ENCODE results near the gene HTR3A. TPM values are rescaled to one million over a fixed set of nuclear protein-coding genes. Genes with fewer than 3 reads are reported as not detected.

The HTR3A gene
- total and polyA plus RNA-seq, 2 donors (not counting 1 experiment from before 2014, with no cell fraction given) = not detected

DNA sequence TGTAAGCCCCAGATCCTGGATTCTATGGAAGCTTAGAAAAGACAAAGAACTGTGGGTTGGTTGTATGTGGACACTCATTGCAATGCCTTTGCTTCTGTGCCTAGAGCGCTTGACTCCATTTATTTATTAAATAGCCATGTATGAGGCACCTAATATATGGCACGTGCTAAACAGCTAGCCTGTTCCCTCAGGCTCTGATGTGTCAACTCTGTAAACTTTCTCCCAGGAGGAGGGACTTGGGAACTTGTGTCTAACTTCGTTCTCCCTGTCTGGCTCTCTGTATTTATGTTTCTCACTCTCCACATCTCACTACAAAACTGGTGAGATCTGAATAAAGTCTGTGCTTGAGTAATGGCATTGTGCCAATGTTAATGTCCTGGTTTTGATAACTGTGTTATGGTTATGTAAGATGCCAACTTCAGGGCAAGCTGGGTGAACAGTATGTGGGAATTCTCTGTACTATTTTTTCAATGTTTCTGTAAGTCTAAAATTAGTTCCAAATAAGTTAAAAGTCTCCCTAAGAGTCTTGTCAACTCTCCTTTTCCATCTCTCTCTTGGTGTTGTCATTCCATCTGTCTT, 50.5 kb downstream of the HTR3A start:
- H3K27me3 ChIP-seq (ENCODE audit: control insufficient read depth, insufficient read depth, low read length) = no peaks in the 10 kb centered on the region
- no peak for TF ChIP-seq EZH2 (IDR thresholded peaks at IDR 0.05; ENCODE audit: low read length, missing control alignments)
- TF ChIP-seq, protein P1, sequence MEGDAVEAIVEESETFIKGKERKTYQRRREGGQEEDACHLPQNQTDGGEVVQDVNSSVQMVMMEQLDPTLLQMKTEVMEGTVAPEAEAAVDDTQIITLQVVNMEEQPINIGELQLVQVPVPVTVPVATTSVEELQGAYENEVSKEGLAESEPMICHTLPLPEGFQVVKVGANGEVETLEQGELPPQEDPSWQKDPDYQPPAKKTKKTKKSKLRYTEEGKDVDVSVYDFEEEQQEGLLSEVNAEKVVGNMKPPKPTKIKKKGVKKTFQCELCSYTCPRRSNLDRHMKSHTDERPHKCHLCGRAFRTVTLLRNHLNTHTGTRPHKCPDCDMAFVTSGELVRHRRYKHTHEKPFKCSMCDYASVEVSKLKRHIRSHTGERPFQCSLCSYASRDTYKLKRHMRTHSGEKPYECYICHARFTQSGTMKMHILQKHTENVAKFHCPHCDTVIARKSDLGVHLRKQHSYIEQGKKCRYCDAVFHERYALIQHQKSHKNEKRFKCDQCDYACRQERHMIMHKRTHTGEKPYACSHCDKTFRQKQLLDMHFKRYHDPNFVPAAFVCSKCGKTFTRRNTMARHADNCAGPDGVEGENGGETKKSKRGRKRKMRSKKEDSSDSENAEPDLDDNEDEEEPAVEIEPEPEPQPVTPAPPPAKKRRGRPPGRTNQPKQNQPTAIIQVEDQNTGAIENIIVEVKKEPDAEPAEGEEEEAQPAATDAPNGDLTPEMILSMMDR (conservative IDR thresholded peaks at IDR 0.05 in 1 of 2, IDR thresholded peaks at IDR 0.05 in 1 of 2; ENCODE audit: low read depth in 1 of 2, low read length in 2 of 2) = no peak
- H2AFZ ChIP-seq (ENCODE audit: low read length) = no peak overlapping the region
- no peak for DNase-seq (ENCODE audit: low read depth in 2 of 2)
- H3K4me3 ChIP-seq (replicated peaks in 1 of 4; ENCODE audit: control extremely low read depth in 1 of 4, insufficient read depth in 1 of 4, low read depth in 3 of 4, low read length in 4 of 4) = no peak overlapping the region
- H3K27ac ChIP-seq (ENCODE audit: insufficient read depth, low read length) = no peak overlapping the region
- H3K4me1 ChIP-seq (ENCODE audit: control insufficient read depth, extremely low read depth, insufficient read depth, low read length) = no peaks in the 10 kb centered on the region
- H4K20me1 ChIP-seq (ENCODE audit: control insufficient read depth, extremely low read depth, insufficient read depth, low read length) = no peaks in the 10 kb centered on the region
- H3K4me2 ChIP-seq (ENCODE audit: extremely low read depth, insufficient read depth, low read length) = no peak overlapping the region
- no peaks in the 10 kb centered on the region for H3K36me3 ChIP-seq (ENCODE audit: control insufficient read depth, insufficient read depth, low read length)
- no peaks in the 10 kb centered on the region for H3K79me2 ChIP-seq (ENCODE audit: control insufficient read depth, insufficient read depth, low read length)
- no peaks in the 10 kb centered on the region for H3K9me3 ChIP-seq (ENCODE audit: control insufficient read depth, insufficient read depth, low read depth, low read length)
- no peak overlapping the region for H3K9ac ChIP-seq (ENCODE audit: insufficient read depth, low read length)

DNA sequence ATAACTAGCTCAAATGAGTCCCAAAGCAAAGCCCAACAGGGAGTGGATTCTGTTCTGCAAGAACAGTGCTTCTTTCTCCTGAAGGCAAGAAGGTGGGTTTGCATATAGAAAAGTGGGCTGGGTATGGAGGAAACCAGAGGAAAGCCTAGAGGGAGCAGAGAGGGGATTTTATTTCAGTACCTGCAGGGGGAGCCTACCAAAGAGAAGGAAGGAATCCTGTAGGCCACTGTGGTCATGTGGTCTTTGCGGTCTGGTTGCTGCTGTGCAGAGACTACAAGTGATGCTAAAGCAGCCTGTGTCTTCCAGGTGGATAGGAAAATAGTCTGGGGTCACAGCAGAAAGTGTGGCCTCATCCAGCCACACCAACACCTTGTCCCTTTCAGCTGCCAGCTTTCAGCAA, 51.4 kb downstream of the HTR3A start:
- no peaks in the 10 kb centered on the region for H3K9me3 ChIP-seq (ENCODE audit: control insufficient read depth, insufficient read depth, low read depth, low read length)
- H3K4me1 ChIP-seq (ENCODE audit: control insufficient read depth, extremely low read depth, insufficient read depth, low read length) = no peaks in the 10 kb centered on the region
- no peaks in the 10 kb centered on the region for H4K20me1 ChIP-seq (ENCODE audit: control insufficient read depth, extremely low read depth, insufficient read depth, low read length)
- peak; percentile 6 to 39 for DNase-seq (ENCODE audit: low read depth in 2 of 2)
- H3K79me2 ChIP-seq (ENCODE audit: control insufficient read depth, insufficient read depth, low read length) = no peaks in the 10 kb centered on the region
- no peaks in the 10 kb centered on the region for H3K36me3 ChIP-seq (ENCODE audit: control insufficient read depth, insufficient read depth, low read length)
- no peak overlapping the region for H3K27ac ChIP-seq (ENCODE audit: insufficient read depth, low read length)
- no peak for TF ChIP-seq EZH2 (IDR thresholded peaks at IDR 0.05; ENCODE audit: low read length, missing control alignments)
- TF ChIP-seq, protein P1 (conservative IDR thresholded peaks at IDR 0.05 in 1 of 2, IDR thresholded peaks at IDR 0.05 in 1 of 2; ENCODE audit: low read depth in 1 of 2, low read length in 2 of 2) = peak in 1 of 2 donors; percentile 45
- no peak overlapping the region for H2AFZ ChIP-seq (ENCODE audit: low read length)
- H3K4me2 ChIP-seq (ENCODE audit: extremely low read depth, insufficient read depth, low read length) = no peak overlapping the region
- H3K9ac ChIP-seq (ENCODE audit: insufficient read depth, low read length) = no peak overlapping the region
- no peaks in the 10 kb centered on the region for H3K27me3 ChIP-seq (ENCODE audit: control insufficient read depth, insufficient read depth, low read length)
- no peak overlapping the region for H3K4me3 ChIP-seq (replicated peaks in 1 of 4; ENCODE audit: control extremely low read depth in 1 of 4, insufficient read depth in 1 of 4, low read depth in 3 of 4, low read length in 4 of 4)

DNA sequence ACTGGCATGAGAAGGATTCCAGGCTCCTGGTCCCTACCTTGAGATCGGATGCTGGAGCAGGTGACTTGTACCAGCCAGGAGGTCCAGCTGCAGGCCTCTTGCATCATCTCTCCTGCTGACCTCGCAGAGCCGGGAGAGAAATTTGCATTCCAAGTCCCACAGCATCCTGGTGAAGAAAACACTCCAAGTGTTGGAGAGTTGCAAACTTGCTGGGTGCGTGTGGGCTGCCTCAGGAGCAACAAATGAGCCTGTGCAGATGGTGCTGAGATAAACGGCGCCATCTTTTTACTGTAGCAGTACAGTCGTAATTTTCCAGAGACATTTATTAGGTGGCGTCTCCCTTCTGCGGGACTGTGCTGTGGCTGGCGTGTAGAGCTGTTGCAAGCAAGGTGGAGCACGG, 52.5 kb downstream of the HTR3A start:
- no peak overlapping the region for H3K27ac ChIP-seq (ENCODE audit: insufficient read depth, low read length)
- DNase-seq (ENCODE audit: low read depth in 2 of 2) = no peak

More for the DNA sequence above, 52.5 kb downstream of the HTR3A start:
- Histone ChIP-seq H4K20me1 (ENCODE audit: control insufficient read depth, extremely low read depth, insufficient read depth, low read length) (no peaks in the 10 kb centered on the region), H3K9ac (ENCODE audit: insufficient read depth, low read length) (no peak overlapping the region), H3K79me2 (ENCODE audit: control insufficient read depth, insufficient read depth, low read length) (no peaks in the 10 kb centered on the region), H2AFZ (ENCODE audit: low read length) (no peak overlapping the region), H3K27me3 (ENCODE audit: control insufficient read depth, insufficient read depth, low read length) (no peaks in the 10 kb centered on the region), H3K36me3 (ENCODE audit: control insufficient read depth, insufficient read depth, low read length) (no peaks in the 10 kb centered on the region), H3K4me1 (ENCODE audit: control insufficient read depth, extremely low read depth, insufficient read depth, low read length) (no peaks in the 10 kb centered on the region), H3K4me2 (ENCODE audit: extremely low read depth, insufficient read depth, low read length) (no peak overlapping the region), H3K4me3 (replicated peaks in 1 of 4; ENCODE audit: control extremely low read depth in 1 of 4, insufficient read depth in 1 of 4, low read depth in 3 of 4, low read length in 4 of 4) (no peak overlapping the region), H3K9me3 (ENCODE audit: control insufficient read depth, insufficient read depth, low read depth, low read length) (no peaks in the 10 kb centered on the region)
- TF ChIP-seq, protein P1 (conservative IDR thresholded peaks at IDR 0.05 in 1 of 2, IDR thresholded peaks at IDR 0.05 in 1 of 2; ENCODE audit: low read depth in 1 of 2, low read length in 2 of 2) = no peak
- no peak for TF ChIP-seq EZH2 (IDR thresholded peaks at IDR 0.05; ENCODE audit: low read length, missing control alignments)
